ENCODE results near the gene PID1.

Gene PID1

GRCh38 chr2:229270551-229271410 is at the start of gene PID1:
Gene PID1 (minus strand): TSS chr2:229271287. CDS start chr2:229271043, 244 bp downstream.
- DNase-seq (ENCODE audit: low spot score): no peak

GRCh38 chr2:229319558-229319957 is 48.5 kb upstream of the PID1 start:
- DNase-seq (ENCODE audit: low spot score): no peak

- peak; percentile 1 for DNase-seq (ENCODE audit: low spot score)
Measured at GRCh38 chr2:229314117-229314516, 43.0 kb upstream of the PID1 start.

GRCh38 chr2:229313591-229313990 is 42.5 kb upstream of the PID1 start:
- DNase-seq (ENCODE audit: low spot score): peak; percentile 41

- DNase-seq (ENCODE audit: low spot score): no peak
Measured at GRCh38 chr2:229301237-229301636, 30.1 kb upstream of the PID1 start.

GRCh38 chr2:229300790-229301189 is 29.7 kb upstream of the PID1 start:
- no peak for DNase-seq (ENCODE audit: low spot score)

- no peak for DNase-seq (ENCODE audit: low spot score)
Measured at GRCh38 chr2:229300371-229300770, 29.3 kb upstream of the PID1 start.

GRCh38 chr2:229297247-229297646 is 26.2 kb upstream of the PID1 start:
- DNase-seq (ENCODE audit: low spot score): peak; percentile 6

GRCh38 chr2:229296536-229296935 is 25.4 kb upstream of the PID1 start:
- no peak for DNase-seq (ENCODE audit: low spot score)

GRCh38 chr2:229296016-229296415 is 24.9 kb upstream of the PID1 start:
- no peak for DNase-seq (ENCODE audit: low spot score)

GRCh38 chr2:229287823-229288222 is 16.7 kb upstream of the PID1 start:
- DNase-seq (ENCODE audit: low spot score): no peak

- DNase-seq (ENCODE audit: low spot score): no peak
Measured at GRCh38 chr2:229282758-229283546, 11.9 kb upstream of the PID1 start.

GRCh38 chr2:229279516-229279915 is 8.4 kb upstream of the PID1 start:
- DNase-seq (ENCODE audit: low spot score): no peak

GRCh38 chr2:229275506-229275905 is 4.4 kb upstream of the PID1 start:
- no peak for DNase-seq (ENCODE audit: low spot score)

GRCh38 chr2:229273723-229274338 is 2.7 kb upstream of the PID1 start:
- DNase-seq (ENCODE audit: low spot score): peak; percentile 86

- no peak for DNase-seq (ENCODE audit: low spot score)
Measured at GRCh38 chr2:229273006-229273722, 2.1 kb upstream of the PID1 start.

- DNase-seq (ENCODE audit: low spot score): no peak
Measured at GRCh38 chr2:229269941-229270340, 1.1 kb downstream of the PID1 start.

- no peak for DNase-seq (ENCODE audit: low spot score)
Measured at GRCh38 chr2:229269146-229269545, 1.9 kb downstream of the PID1 start.

GRCh38 chr2:229268626-229269025 is 2.5 kb downstream of the PID1 start:
- DNase-seq (ENCODE audit: low spot score): no peak

GRCh38 chr2:229267080-229267479 is 4.0 kb downstream of the PID1 start:
- DNase-seq (ENCODE audit: low spot score): no peak

- no peak for DNase-seq (ENCODE audit: low spot score)
Measured at GRCh38 chr2:229265727-229266126, 5.4 kb downstream of the PID1 start.

GRCh38 chr2:229261599-229261998 is 9.5 kb downstream of the PID1 start:
- DNase-seq (ENCODE audit: low spot score): no peak
